HG03139 (cell line): ENCODE results near the gene CELSR3.

Source experiments
- ATAC-seq: cut with Tn5 transposase; IDR thresholded peaks from one replicate; pipeline ENCODE4 v1.9.1; 2021; ENCODE audit not compliant: unreplicated experiment

CELSR3 gene

DNA sequence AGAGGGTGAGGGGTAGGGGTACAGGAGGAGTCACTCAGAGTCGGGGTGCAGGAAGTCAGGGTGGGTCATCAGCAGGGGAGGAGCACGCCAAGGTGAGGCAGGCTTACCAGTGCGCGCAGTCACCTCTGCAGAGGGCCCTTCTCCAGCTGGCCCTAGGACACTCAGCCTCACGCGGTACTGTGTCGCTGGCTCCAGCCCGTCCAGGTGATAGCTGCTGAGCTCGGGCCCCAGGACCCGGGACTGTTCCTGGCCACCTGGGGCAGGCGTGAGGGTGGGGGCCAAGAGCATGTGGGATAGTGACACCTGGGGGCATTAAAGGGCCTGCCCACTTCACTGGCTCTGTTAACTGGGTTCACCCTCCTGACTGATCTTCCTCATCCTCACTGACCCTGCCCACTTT, 75.0 kb downstream of the CELSR3 start:
- no peak for ATAC-seq
